ENCODE data around the gene NTF3. TPM values are rescaled to one million over a fixed set of nuclear protein-coding genes. Genes with fewer than 3 reads are reported as not detected.

NTF3 gene
- total and polyA plus RNA-seq, 2 donors (not counting 1 experiment from before 2014, with no cell fraction given), result not detected

DNA sequence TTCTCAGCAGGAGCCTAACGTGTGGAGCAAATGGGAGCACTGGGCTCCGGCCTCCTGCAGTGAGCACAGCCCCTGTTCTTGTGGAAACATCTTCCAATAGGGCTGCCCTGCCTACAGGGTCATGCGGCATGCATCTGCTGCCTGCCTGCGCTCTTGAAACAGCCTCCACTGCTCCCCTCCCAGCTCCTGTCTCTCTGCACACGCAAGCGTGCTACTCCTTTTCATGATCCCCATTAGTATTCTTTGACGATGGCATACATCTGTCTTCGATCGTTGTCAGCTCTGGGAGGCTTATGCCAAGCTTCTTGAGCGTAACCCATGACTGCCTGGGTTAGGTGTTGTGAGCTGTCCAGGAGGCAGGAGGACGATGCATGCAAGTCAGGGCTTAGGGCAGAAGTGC, 23.1 kb downstream of the NTF3 start:
- Histone ChIP-seq H3K36me3 (replicated peaks in 1 of 2; ENCODE audit: control extremely low read depth in 1 of 2, control insufficient read depth in 1 of 2, extremely low read depth in 1 of 2, insufficient read depth in 2 of 2, low read length in 1 of 2) (no peaks in the 10 kb centered on the region), H3K9me3 (ENCODE audit: control extremely low read depth in 1 of 3, control insufficient read depth in 2 of 3, insufficient read depth in 1 of 3, low read length in 2 of 3) (no peaks in the 10 kb centered on the region), H3K4me3 (ENCODE audit: control extremely low read depth in 1 of 5, extremely low read depth in 1 of 5, insufficient read depth in 1 of 5, low read depth in 2 of 5, low read length in 4 of 5) (no peak overlapping the region), H3K79me2 (ENCODE audit: control insufficient read depth, insufficient read depth, low read length) (no peaks in the 10 kb centered on the region), H2AFZ (ENCODE audit: insufficient read depth, low read depth, low read length, poor library complexity, severe bottlenecking) (no peak overlapping the region), H3K4me1 (ENCODE audit: control insufficient read depth in 2 of 2, insufficient read depth in 2 of 2, low read length in 2 of 2) (peaks cover 9 to 14% of the 10 kb centered on the region in 2 donors), H3K9ac (ENCODE audit: low read length) (no peak overlapping the region), H3K27ac (ENCODE audit: low read length in 2 of 2) (no peak overlapping the region), H3K4me2 (replicated peaks; ENCODE audit: low read depth, low read length, poor library complexity, severe bottlenecking) (no peak overlapping the region), H4K20me1 (ENCODE audit: control insufficient read depth, insufficient read depth, low read length, poor library complexity, severe bottlenecking) (no peaks in the 10 kb centered on the region), H3K27me3 (replicated peaks in 1 of 4; ENCODE audit: control extremely low read depth in 1 of 4, control insufficient read depth in 3 of 4, insufficient read depth in 4 of 4, low read length in 3 of 4) (no peaks in the 10 kb centered on the region)
- intact Hi-C loops (cut with micrococcal nuclease), result no loop called here
- ChIA-PET POLR2A (no interaction called here), CTCF (no interaction called here)
- ATAC-seq (ENCODE audit: low read depth) (no peak), DNase-seq (no peak)
- Mint-ChIP-seq H3K4me3 (no peak overlapping the region), H3K27me3 (peaks cover 8% of the 10 kb centered on the region), H3K27ac (no peak overlapping the region), H3K9me3 (ENCODE audit: insufficient read depth) (no peaks in the 10 kb centered on the region), H3K4me1 (peaks cover 24% of the 10 kb centered on the region)
- 87% methylated on average over 6 of the region's 11 CpGs for WGBS (ENCODE audit: insufficient coverage)
- TF ChIP-seq, protein P1, sequence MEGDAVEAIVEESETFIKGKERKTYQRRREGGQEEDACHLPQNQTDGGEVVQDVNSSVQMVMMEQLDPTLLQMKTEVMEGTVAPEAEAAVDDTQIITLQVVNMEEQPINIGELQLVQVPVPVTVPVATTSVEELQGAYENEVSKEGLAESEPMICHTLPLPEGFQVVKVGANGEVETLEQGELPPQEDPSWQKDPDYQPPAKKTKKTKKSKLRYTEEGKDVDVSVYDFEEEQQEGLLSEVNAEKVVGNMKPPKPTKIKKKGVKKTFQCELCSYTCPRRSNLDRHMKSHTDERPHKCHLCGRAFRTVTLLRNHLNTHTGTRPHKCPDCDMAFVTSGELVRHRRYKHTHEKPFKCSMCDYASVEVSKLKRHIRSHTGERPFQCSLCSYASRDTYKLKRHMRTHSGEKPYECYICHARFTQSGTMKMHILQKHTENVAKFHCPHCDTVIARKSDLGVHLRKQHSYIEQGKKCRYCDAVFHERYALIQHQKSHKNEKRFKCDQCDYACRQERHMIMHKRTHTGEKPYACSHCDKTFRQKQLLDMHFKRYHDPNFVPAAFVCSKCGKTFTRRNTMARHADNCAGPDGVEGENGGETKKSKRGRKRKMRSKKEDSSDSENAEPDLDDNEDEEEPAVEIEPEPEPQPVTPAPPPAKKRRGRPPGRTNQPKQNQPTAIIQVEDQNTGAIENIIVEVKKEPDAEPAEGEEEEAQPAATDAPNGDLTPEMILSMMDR (IDR thresholded peaks at IDR 0.05), result no peak
- no peak for TF ChIP-seq EZH2 (IDR thresholded peaks at IDR 0.05; ENCODE audit: borderline replicate concordance, insufficient read depth, low read depth, low read length, poor library complexity, severe bottlenecking)

- CTCF ChIA-PET, result no interaction called here
- H2AFZ ChIP-seq (ENCODE audit: insufficient read depth, low read depth, low read length, poor library complexity, severe bottlenecking), result no peak overlapping the region
- H3K9me3 Mint-ChIP-seq (ENCODE audit: insufficient read depth), result no peaks in the 10 kb centered on the region
- DNase-seq (no peak), ATAC-seq (ENCODE audit: low read depth) (no peak)
- H3K9me3 ChIP-seq (ENCODE audit: control extremely low read depth in 1 of 3, control insufficient read depth in 2 of 3, insufficient read depth in 1 of 3, low read length in 2 of 3), result no peaks in the 10 kb centered on the region
- TF ChIP-seq, protein P1 (IDR thresholded peaks at IDR 0.05), result no peak
- no peak for TF ChIP-seq EZH2 (IDR thresholded peaks at IDR 0.05; ENCODE audit: borderline replicate concordance, insufficient read depth, low read depth, low read length, poor library complexity, severe bottlenecking)
- H3K4me3 Mint-ChIP-seq, result no peak overlapping the region
- H3K4me1 Mint-ChIP-seq, result peaks cover 24% of the 10 kb centered on the region
- H3K27ac Mint-ChIP-seq, result no peak overlapping the region
- intact Hi-C loops (cut with micrococcal nuclease), result no loop called here
- no peak overlapping the region for H3K4me2 ChIP-seq (replicated peaks; ENCODE audit: low read depth, low read length, poor library complexity, severe bottlenecking)
- peaks cover 7% of the 10 kb centered on the region for H3K27me3 Mint-ChIP-seq
- POLR2A ChIA-PET, result no interaction called here
- H3K36me3 ChIP-seq (replicated peaks in 1 of 2; ENCODE audit: control extremely low read depth in 1 of 2, control insufficient read depth in 1 of 2, extremely low read depth in 1 of 2, insufficient read depth in 2 of 2, low read length in 1 of 2), result no peaks in the 10 kb centered on the region
- peaks cover 9 to 14% of the 10 kb centered on the region in 2 donors for H3K4me1 ChIP-seq (ENCODE audit: control insufficient read depth in 2 of 2, insufficient read depth in 2 of 2, low read length in 2 of 2)
- no peak overlapping the region for H3K9ac ChIP-seq (ENCODE audit: low read length)
- no peaks in the 10 kb centered on the region for H4K20me1 ChIP-seq (ENCODE audit: control insufficient read depth, insufficient read depth, low read length, poor library complexity, severe bottlenecking)
- H3K79me2 ChIP-seq (ENCODE audit: control insufficient read depth, insufficient read depth, low read length), result no peaks in the 10 kb centered on the region
- no peak overlapping the region for H3K27ac ChIP-seq (ENCODE audit: low read length in 2 of 2)
- 90% methylated on average over 2 of the region's 6 CpGs for WGBS (ENCODE audit: insufficient coverage)
- H3K27me3 ChIP-seq (replicated peaks in 1 of 4; ENCODE audit: control extremely low read depth in 1 of 4, control insufficient read depth in 3 of 4, insufficient read depth in 4 of 4, low read length in 3 of 4), result no peaks in the 10 kb centered on the region
- H3K4me3 ChIP-seq (ENCODE audit: control extremely low read depth in 1 of 5, extremely low read depth in 1 of 5, insufficient read depth in 1 of 5, low read depth in 2 of 5, low read length in 4 of 5), result no peak overlapping the region
These were observed 24.1 kb downstream of the NTF3 start for GRCh38 chr12:5456030-5456429.

Data from B cell (primary cell).